CD8-positive, alpha-beta memory T cell (primary cell): ENCODE data around the gene SV2C. TPM values are rescaled to one million over a fixed set of nuclear protein-coding genes. Genes with fewer than 3 reads are reported as not detected.
"Not testable (repeated sequence)": the region's sequence is repeated elsewhere in the genome, so short reads cannot be mapped to it uniquely, and the experiment has no call there.

Experiments used
- CTCF ChIA-PET: fragments of 350-600 bp; sonication (Branson Sonifier 250); formaldehyde crosslinking; loops from one replicate; lab custom pipeline; 2021; ENCODE audit warnings: antibody characterized with exemption; lab: Charles Lee
- POLR2A ChIA-PET: fragments of 350-600 bp; sonication (Branson Sonifier 250); formaldehyde crosslinking; loops from one replicate; lab custom pipeline; 2021; ENCODE audit warnings: antibody characterized with exemption; lab: Charles Lee
- DNase-seq, 5 donors: peaks; one replicate each; pipeline versions ENCODE4 v3.0.0 to v3.0.0-alpha.2; 2020 to 2022; ENCODE audit warnings: mixed read lengths in 1 of 5
- H3K27ac ChIP-seq: one replicate; pipeline ENCODE4 v1.7.0; 2013; ENCODE audit warnings: low read depth, mild to moderate bottlenecking, low read length, moderate library complexity
- H3K27me3 ChIP-seq: 2 replicates; pipeline ENCODE4 v1.7.0; 2013; ENCODE audit warnings: low read length, mild to moderate bottlenecking; ENCODE audit not compliant: insufficient read depth, poor library complexity, severe bottlenecking
- H3K36me3 ChIP-seq: 2 replicates; pipeline ENCODE4 v1.7.0; 2013; ENCODE audit warnings: mild to moderate bottlenecking, low read length, moderate library complexity; ENCODE audit not compliant: insufficient read depth
- H3K4me1 ChIP-seq: 2 replicates; pipeline ENCODE4 v1.7.0; 2013; ENCODE audit warnings: mild to moderate bottlenecking, low read length, moderate library complexity; ENCODE audit not compliant: insufficient read depth
- H3K4me3 ChIP-seq: 2 replicates; pipeline ENCODE4 v1.7.0; 2013; ENCODE audit warnings: mild to moderate bottlenecking, low read length
- H3K9me3 ChIP-seq: 2 replicates; pipeline ENCODE4 v1.7.0; 2013; ENCODE audit warnings: mild to moderate bottlenecking, low read length
- H3K27ac Mint-ChIP-seq, 8 donors: one replicate each; pipeline ENCODE4 v1.8.0; 2020 to 2021; ENCODE audit warnings: mixed read lengths in 8 of 8, mild to moderate bottlenecking in 6 of 8, inconsistent platforms in 3 of 8, moderate library complexity in 3 of 8
- H3K27me3 Mint-ChIP-seq, 2 donors: one replicate each; pipeline ENCODE4 v1.8.0; 2020 to 2021; ENCODE audit warnings: mixed read lengths in 2 of 2, mild to moderate bottlenecking in 1 of 2, moderate library complexity in 1 of 2
- H3K36me3 Mint-ChIP-seq, 3 donors: one replicate each; pipeline ENCODE4 v1.8.0; 2020 to 2021; ENCODE audit warnings: mixed read lengths in 3 of 3, inconsistent platforms in 1 of 3, mild to moderate bottlenecking in 1 of 3
- H3K4me1 Mint-ChIP-seq, 3 donors: one replicate each; pipeline ENCODE4 v1.8.0; 2020 to 2021; ENCODE audit warnings: mixed read lengths in 3 of 3, inconsistent platforms in 1 of 3, mild to moderate bottlenecking in 1 of 3
- H3K4me3 Mint-ChIP-seq, 7 donors: one replicate each; pipeline ENCODE4 v1.8.0; 2020 to 2021; ENCODE audit warnings: mixed read lengths in 7 of 7, mild to moderate bottlenecking in 6 of 7, moderate library complexity in 4 of 7, inconsistent platforms in 2 of 7
- H3K9me3 Mint-ChIP-seq, 5 donors: one replicate each; pipeline ENCODE4 v1.8.0; 2020 to 2022; ENCODE audit warnings: mixed read lengths in 5 of 5, mild to moderate bottlenecking in 3 of 5, moderate library complexity in 2 of 5, inconsistent platforms in 1 of 5
- polyA plus RNA-seq: library from polyadenylated mRNA; unstranded; fragments of 300-500 nt; fragmentation: Illumina TruSeq; gene quantifications from one replicate; pipeline ENCODE4 v1.2.3, GENCODE V29; 2021
- total RNA-seq, 2 experiments: library from RNA; stranded (reverse); gene quantifications; one replicate each; pipeline ENCODE4 v1.2.3, GENCODE V29; 2021

The SV2C gene
- total and polyA plus RNA-seq, 3 experiments from 2014 or later = not detected

- H3K27ac ChIP-seq, H3K9me3 Mint-ChIP-seq, DNase-seq, H3K9me3 ChIP-seq, H3K27me3 ChIP-seq, H3K27me3 Mint-ChIP-seq, H3K4me3 ChIP-seq, POLR2A ChIA-PET, CTCF ChIA-PET, H3K36me3 ChIP-seq: not testable (repeated sequence)
- Mint-ChIP-seq H3K36me3 (peaks cover 0 to 20% (median 10%) of the 10 kb centered on the region in 3 donors), H3K27ac (peak overlapping the region in 6 of 8 donors; percentile 10 to 79 (median 56)), H3K4me1 (peaks cover 63 to 73% (median 73%) of the 10 kb centered on the region in 3 donors), H3K4me3 (peak overlapping the region in 2 of 7 donors; percentile 23 to 24)
- H3K4me1 ChIP-seq = peaks cover 43% of the 10 kb centered on the region
Observed at GRCh38 chr5:76323494-76323893, 240.3 kb downstream of the SV2C start.

GRCh38 chr5:76325326-76325725 is 242.1 kb downstream of the SV2C start:
- peaks cover 0 to 20% (median 10%) of the 10 kb centered on the region in 3 donors for H3K36me3 Mint-ChIP-seq
- peak overlapping the region; percentile 13 for H3K27ac ChIP-seq
- peaks cover 59% of the 10 kb centered on the region for H3K4me1 ChIP-seq
- CTCF ChIA-PET = interaction anchor here (0.9 to 3.9 kb wide), 7 partner anchors 16 to 258 kb away, joined by 3 to 27 read pairs (median 5); partner anchors contain the start of gene IQGAP2
- H3K36me3 ChIP-seq = no peaks in the 10 kb centered on the region
- peaks cover 69 to 81% (median 81%) of the 10 kb centered on the region in 3 donors for H3K4me1 Mint-ChIP-seq
- no peaks in the 10 kb centered on the region for H3K27me3 Mint-ChIP-seq
- no peak for DNase-seq
- no peaks in the 10 kb centered on the region for H3K27me3 ChIP-seq
- POLR2A ChIA-PET = interaction anchor here (0.7 to 1.8 kb wide), 4 partner anchors 21 to 222 kb away, joined by 3 to 15 read pairs (median 6); partner anchors contain the start of gene IQGAP2
- peak overlapping the region; percentile 16 for H3K4me3 ChIP-seq
- H3K9me3 ChIP-seq = no peaks in the 10 kb centered on the region
- peaks cover 2 to 8% (median 3%) of the 10 kb centered on the region in 5 donors for H3K9me3 Mint-ChIP-seq
- H3K27ac Mint-ChIP-seq = peak overlapping the region; percentile 92 to 99 (median 96)
- peak overlapping the region; percentile 48 to 83 (median 81) for H3K4me3 Mint-ChIP-seq

DNA sequence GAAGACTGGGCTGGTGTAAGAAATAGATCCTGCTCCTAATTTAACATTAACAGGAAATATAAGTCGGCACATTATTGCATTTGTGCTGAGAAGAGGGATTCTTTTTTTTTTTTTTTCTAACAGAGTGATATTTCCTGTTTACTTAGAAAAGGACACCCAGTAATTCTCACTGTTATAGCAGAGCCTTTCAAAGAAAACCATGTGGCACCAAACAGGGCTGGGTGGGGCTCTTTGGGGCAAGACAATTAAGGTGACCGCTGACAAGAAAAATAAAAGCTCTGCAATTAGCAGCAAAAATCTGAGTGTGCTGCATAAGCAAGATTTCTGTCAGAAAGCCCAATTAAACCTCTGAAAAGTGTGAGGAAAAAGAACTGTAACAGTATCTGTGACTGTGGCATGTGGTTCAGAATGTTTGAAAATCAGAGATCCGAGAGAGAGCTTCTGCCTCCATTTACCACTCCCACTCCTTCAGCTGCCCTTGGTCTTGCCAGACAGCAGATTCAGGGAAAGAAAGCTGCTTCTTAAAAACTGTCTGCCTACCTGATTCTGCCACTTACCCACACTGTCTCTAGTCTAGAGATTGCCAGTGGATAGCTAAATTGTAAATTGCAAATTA is 242.8 kb downstream of the SV2C start:
- peak overlapping the region; percentile 48 to 83 (median 81) for H3K4me3 Mint-ChIP-seq

DNA sequence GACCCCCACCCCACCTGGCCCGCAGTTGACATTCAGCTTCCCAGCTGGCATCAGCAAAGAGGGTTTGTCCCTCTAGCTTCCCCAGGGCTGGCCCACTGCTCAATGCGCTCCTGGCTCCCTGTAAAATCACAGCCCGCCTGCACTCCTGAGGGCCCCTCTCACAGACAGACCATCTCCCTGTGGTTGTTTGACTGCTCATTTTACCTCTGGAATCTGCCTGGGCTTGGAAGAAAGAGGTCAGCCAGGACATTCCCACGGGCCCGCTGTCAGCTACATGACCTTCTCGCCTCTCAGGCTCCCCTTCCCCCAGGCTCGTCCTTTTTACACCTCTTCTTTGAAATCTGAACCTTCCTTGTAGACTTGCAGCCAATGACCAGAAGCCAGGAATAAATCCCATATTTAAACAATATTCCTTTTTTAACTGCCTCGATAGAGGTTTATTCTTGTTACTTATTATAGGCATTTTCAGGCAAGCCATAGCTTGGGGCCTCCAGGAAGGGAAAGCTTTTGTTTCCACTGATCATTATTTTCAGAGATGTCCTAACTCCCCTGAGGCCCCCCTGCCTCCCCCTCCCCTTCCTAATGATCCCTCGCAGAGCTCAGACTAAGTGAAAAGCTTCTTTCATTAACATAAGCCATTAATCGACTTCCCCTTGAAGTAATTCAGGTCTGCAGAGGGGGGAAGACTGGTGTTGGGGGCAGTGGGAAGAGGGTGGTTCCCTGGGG is 243.6 kb downstream of the SV2C start:
- Mint-ChIP-seq H3K27me3 (no peaks in the 10 kb centered on the region), H3K36me3 (peaks cover 0 to 20% (median 11%) of the 10 kb centered on the region in 3 donors), H3K4me3 (peak overlapping the region in 6 of 7 donors; percentile 76 to 83 (median 82)), H3K9me3 (peaks cover 2 to 8% (median 3%) of the 10 kb centered on the region in 5 donors), H3K27ac (peak overlapping the region; percentile 92 to 99 (median 96)), H3K4me1 (peaks cover 76 to 88% (median 88%) of the 10 kb centered on the region in 3 donors)
- ChIA-PET CTCF (interaction anchor here (0.8 to 3.9 kb wide), 12 partner anchors 8 to 257 kb away, joined by 3 to 27 read pairs (median 4); partner anchors contain the start of gene IQGAP2), POLR2A (interaction anchor here (0.6 to 1.8 kb wide), 6 partner anchors 58 to 289 kb away, joined by 3 to 15 read pairs (median 6); partner anchors contain the start of gene IQGAP2)
- no peaks in the 10 kb centered on the region for H3K27me3 ChIP-seq
- peak in 1 of 5 donors; percentile 5 for DNase-seq
- H3K4me3 ChIP-seq = peak overlapping the region; percentile 33
- no peaks in the 10 kb centered on the region for H3K36me3 ChIP-seq
- no peaks in the 10 kb centered on the region for H3K9me3 ChIP-seq
- H3K4me1 ChIP-seq = peaks cover 72% of the 10 kb centered on the region
- peak overlapping the region; percentile 13 for H3K27ac ChIP-seq

More for the DNA sequence above, 242.8 kb downstream of the SV2C start:
- Histone ChIP-seq H3K4me3 (peak overlapping the region; percentile 33), H3K27ac (peak overlapping the region; percentile 13), H3K27me3 (no peaks in the 10 kb centered on the region), H3K4me1 (peaks cover 64% of the 10 kb centered on the region), H3K9me3 (no peaks in the 10 kb centered on the region), H3K36me3 (no peaks in the 10 kb centered on the region)
- peak; percentile 10 to 66 (median 37) for DNase-seq
- H3K27me3 Mint-ChIP-seq = no peaks in the 10 kb centered on the region
- CTCF ChIA-PET = interaction anchor here (0.8 to 3.9 kb wide), 12 partner anchors 9 to 258 kb away, joined by 3 to 27 read pairs (median 4); partner anchors contain the start of gene IQGAP2
- peaks cover 2 to 8% (median 3%) of the 10 kb centered on the region in 5 donors for H3K9me3 Mint-ChIP-seq
- peak overlapping the region; percentile 92 to 99 (median 96) for H3K27ac Mint-ChIP-seq
- peaks cover 0 to 20% (median 10%) of the 10 kb centered on the region in 3 donors for H3K36me3 Mint-ChIP-seq
- POLR2A ChIA-PET = interaction anchor here (0.7 to 1.8 kb wide), 7 partner anchors 22 to 248 kb away, joined by 3 to 15 read pairs (median 4); partner anchors contain the start of gene IQGAP2
- H3K4me1 Mint-ChIP-seq = peaks cover 71 to 83% (median 83%) of the 10 kb centered on the region in 3 donors

- Mint-ChIP-seq H3K4me1 (peaks cover 79 to 95% (median 92%) of the 10 kb centered on the region in 3 donors), H3K27ac (peak overlapping the region; percentile 14 to 93 (median 60)), H3K9me3 (no peaks in the 10 kb centered on the region), H3K4me3 (no peak overlapping the region), H3K27me3 (no peaks in the 10 kb centered on the region), H3K36me3 (peaks cover 0 to 5% (median 1%) of the 10 kb centered on the region in 3 donors)
- ChIA-PET CTCF (no interaction called here), POLR2A (interaction anchor here (0.6 kb wide), 2 partner anchors 495 to 567 kb away, joined by 6 read pairs; no protein-coding TSS in a partner anchor)
- Histone ChIP-seq H3K36me3 (no peaks in the 10 kb centered on the region), H3K27ac (no peak overlapping the region), H3K9me3 (no peaks in the 10 kb centered on the region), H3K27me3 (no peaks in the 10 kb centered on the region), H3K4me1 (peaks cover 83% of the 10 kb centered on the region), H3K4me3 (no peak overlapping the region)
- DNase-seq = no peak
Observed at GRCh38 chr5:76329346-76329745, 246.2 kb downstream of the SV2C start.

- Mint-ChIP-seq H3K27me3 (no peaks in the 10 kb centered on the region), H3K4me3 (peak overlapping the region in 6 of 7 donors; percentile 63 to 83 (median 75)), H3K27ac (peak overlapping the region; percentile 79 to 94 (median 90)), H3K9me3 (no peaks in the 10 kb centered on the region), H3K36me3 (peaks cover 0 to 1% (median 0%) of the 10 kb centered on the region in 3 donors), H3K4me1 (peaks cover 66 to 86% (median 79%) of the 10 kb centered on the region in 3 donors)
- ChIA-PET POLR2A (interaction anchor here (1.3 kb wide), 1 partner anchor 71 kb away, joined by 5 read pairs; no protein-coding TSS in a partner anchor), CTCF (interaction anchor here (0.6 to 2.2 kb wide), 9 partner anchors 22 to 309 kb away, joined by 3 to 7 read pairs (median 4); no protein-coding TSS in a partner anchor)
- H3K9me3 ChIP-seq = no peaks in the 10 kb centered on the region
- H3K27me3 ChIP-seq = no peaks in the 10 kb centered on the region
- peak in 3 of 5 donors; percentile 16 to 50 (median 23) for DNase-seq
- H3K4me3 ChIP-seq = no peak overlapping the region
- peaks cover 65% of the 10 kb centered on the region for H3K4me1 ChIP-seq
- no peaks in the 10 kb centered on the region for H3K36me3 ChIP-seq
- H3K27ac ChIP-seq = no peak overlapping the region
Observed at GRCh38 chr5:76331126-76331525, 247.9 kb downstream of the SV2C start.

GRCh38 chr5:76332102-76332501 is 248.9 kb downstream of the SV2C start:
- H3K27ac Mint-ChIP-seq = peak overlapping the region; percentile 61 to 92 (median 89)
- no peaks in the 10 kb centered on the region for H3K9me3 Mint-ChIP-seq
- peaks cover 56 to 78% (median 72%) of the 10 kb centered on the region in 3 donors for H3K4me1 Mint-ChIP-seq
- CTCF ChIA-PET = interaction anchor here (0.9 to 2.2 kb wide), 8 partner anchors 18 to 308 kb away, joined by 3 to 9 read pairs (median 4); no protein-coding TSS in a partner anchor
- no peak overlapping the region for H3K27ac ChIP-seq
- H3K27me3 ChIP-seq = no peaks in the 10 kb centered on the region
- H3K27me3 Mint-ChIP-seq = no peaks in the 10 kb centered on the region
- H3K36me3 Mint-ChIP-seq = peaks cover 0 to 1% (median 0%) of the 10 kb centered on the region in 3 donors
- H3K4me3 ChIP-seq = no peak overlapping the region
- H3K36me3 ChIP-seq = no peaks in the 10 kb centered on the region
- H3K4me1 ChIP-seq = peaks cover 55% of the 10 kb centered on the region
- no peak for DNase-seq
- POLR2A ChIA-PET = interaction anchor here (0.6 kb wide), 1 partner anchor 64 kb away, joined by 3 read pairs; no protein-coding TSS in a partner anchor
- H3K4me3 Mint-ChIP-seq = peak overlapping the region in 5 of 7 donors; percentile 12 to 76 (median 63)
- no peaks in the 10 kb centered on the region for H3K9me3 ChIP-seq
